Measurements from ENCODE around the gene RNMT. TPM values are rescaled to one million over a fixed set of nuclear protein-coding genes. Genes with fewer than 3 reads are reported as not detected.

RNMT gene
- total RNA-seq = 12.5 and 16.6 TPM in 2 replicates

GRCh38 chr18:13726232-13726971, at the start of gene RNMT, which contains the start of gene FAM210A:
Gene RNMT (plus strand): TSS chr18:13726673. CDS start chr18:13731518, 4,845 bp downstream.
Gene FAM210A (minus strand): TSS chr18:13726558. CDS start chr18:13682077, 44,481 bp downstream.

Other genes starting within 250 kb of the RNMT start
- gene FAM210A, start 115 bp upstream of the RNMT start, total RNA-seq = 16.3 and 25.0 TPM in 2 replicates
- not detected in 2 replicates for gene MC5R, start 97.5 kb downstream of the RNMT start, total RNA-seq
- gene MC2R, start 188.9 kb downstream of the RNMT start, total RNA-seq = not detected in 2 replicates

Data from endothelial cell of coronary artery (primary cell).